Panc1 (cell line): ENCODE results near the gene ENPP7. TPM values are rescaled to one million over a fixed set of nuclear protein-coding genes. Genes with fewer than 3 reads are reported as not detected.
A peak's percentile ranks its signal among the peaks of the same experiment; 100 is the strongest.

Experiments
- ATAC-seq: fragments of 200-7000 bp; cut with Tn5 transposase; 2 replicates; pipeline ENCODE4 v1.9.1; 2020; ENCODE audit warnings: mild to moderate bottlenecking, moderate library complexity
- BruUV-seq: library from RNA; stranded (reverse); fragments of 400-500 nt; replicated peaks from 2 replicates; lab custom pipeline; 2021; lab: Mats Ljungman, UMichigan
- CTCF ChIA-PET: fragments of 300-600 bp; sonication (Branson Sonifier 250); formaldehyde crosslinking; loops from one replicate; lab custom pipeline; 2022; ENCODE audit warnings: antibody characterized with exemption; lab: Charles Lee
- POLR2A ChIA-PET: fragments of 300-600 bp; sonication (Branson Sonifier 250); formaldehyde crosslinking; loops from one replicate; lab custom pipeline; 2022; ENCODE audit warnings: antibody characterized with exemption; lab: Charles Lee
- DNase-seq: peaks from one replicate; pipeline ENCODE4 v3.0.0-alpha.2; 2010; ENCODE audit warnings: low read depth, low spot score
- H3K27ac ChIP-seq: 2 replicates; pipeline ENCODE4 v1.5.1; 2011; ENCODE audit warnings: mild to moderate bottlenecking, low read length, inconsistent platforms
- H3K27me3 ChIP-seq: fragments of 200-500 bp; sonication (Bioruptor generic); 2 replicates; pipeline ENCODE4 v1.6.0; 2014; ENCODE audit warnings: low read length, inconsistent platforms; ENCODE audit not compliant: control insufficient read depth, insufficient read depth
- H3K36me3 ChIP-seq: fragments of 200-500 bp; sonication (Bioruptor generic); 2 replicates; pipeline ENCODE4 v1.5.1; 2014; ENCODE audit warnings: inconsistent platforms, mild to moderate bottlenecking, low read length, moderate library complexity; ENCODE audit not compliant: control insufficient read depth, insufficient read depth
- H3K4me1 ChIP-seq: 2 replicates; pipeline ENCODE4 v1.5.1; 2011; ENCODE audit warnings: inconsistent platforms, mild to moderate bottlenecking, low read length, moderate library complexity; ENCODE audit not compliant: control insufficient read depth, insufficient read depth
- H3K4me3 ChIP-seq, 2 experiments: 2 replicates each; pipeline ENCODE4 v1.5.1; 2011 to 2012; ENCODE audit warnings: low read depth in 2 of 2, low read length in 2 of 2, mild to moderate bottlenecking in 2 of 2, inconsistent platforms in 1 of 2, moderate library complexity in 1 of 2
- H3K9me3 ChIP-seq: fragments of 200-500 bp; sonication (Bioruptor generic); 2 replicates; pipeline ENCODE4 v1.5.1; 2014; ENCODE audit warnings: low read depth, mild to moderate bottlenecking, inconsistent platforms, low read length, moderate library complexity; ENCODE audit not compliant: control insufficient read depth, insufficient read depth
- CTCF ChIP-seq: fragments of 450-650 bp; IDR thresholded peaks from 2 replicates; pipeline ENCODE4 v1.5.1; 2017; ENCODE audit warnings: mild to moderate bottlenecking
- POLR2AphosphoS5 ChIP-seq: IDR thresholded peaks from 2 replicates; pipeline ENCODE4 v1.6.1; 2012; ENCODE audit warnings: mild to moderate bottlenecking, low read depth, low read length, moderate library complexity
- REST ChIP-seq, 2 experiments: IDR thresholded peaks; 2 replicates each; pipeline ENCODE4 v1.6.1; 2011 to 2012; ENCODE audit warnings: low read depth in 2 of 2, control low read depth in 1 of 2, low read length in 1 of 2, mild to moderate bottlenecking in 1 of 2, moderate library complexity in 1 of 2; ENCODE audit not compliant: insufficient read depth in 1 of 2
- SIN3A ChIP-seq: IDR thresholded peaks from 2 replicates; pipeline ENCODE4 v1.6.1; 2012; ENCODE audit warnings: low read depth, mild to moderate bottlenecking, low read length, moderate library complexity, borderline replicate concordance; ENCODE audit not compliant: insufficient read depth
- TCF7L2 ChIP-seq: IDR thresholded peaks from 2 replicates; pipeline ENCODE4 v1.6.1; 2011; ENCODE audit warnings: mild to moderate bottlenecking, low read depth, low read length, inconsistent platforms
- in situ Hi-C: cut with HindIII; loops from 2 replicates; pipeline ENCODE4 v1.10.0; 2016; ENCODE audit warnings: low sequenced_read_pairs, low pct_unique_long_range_greater_than_20kb
- intact Hi-C: fragments of 100-400 bp; cut with micrococcal nuclease; formaldehyde crosslinking; loops from one replicate; pipeline ENCODE4 v1.10.0; 2022; ENCODE audit not compliant: unreplicated experiment
- total RNA-seq: library from RNA; stranded (reverse); gene quantifications from one replicate; pipeline ENCODE4 v1.2.1, GENCODE V29; 2021; ENCODE audit not compliant: unreplicated experiment

The ENPP7 gene
- total RNA-seq, 1 experiment from 2014 or later, result not detected

GRCh38 chr17:79702034-79702433 is 28.7 kb upstream of the ENPP7 start:
- DNase-seq (no peak), ATAC-seq (peak; percentile 44)
- in situ Hi-C loops, result no loop called here
- H3K4me3 ChIP-seq, result no peak overlapping the region
- H3K27ac ChIP-seq, result no peak overlapping the region
- H3K4me1 ChIP-seq, result 0 out of 2 replicates have a peak, but pooled peaks cover 3% of the 10 kb centered on the region
- no peaks in the 10 kb centered on the region for H3K36me3 ChIP-seq
- POLR2A ChIA-PET, result no interaction called here
- intact Hi-C loops, result loop anchor here (10.0 kb wide), 1 partner anchor 87 kb away; the partner anchor contains the start of gene RBFOX3
- no peaks in the 10 kb centered on the region for H3K9me3 ChIP-seq
- CTCF ChIA-PET, result no interaction called here
- TF ChIP-seq REST (IDR thresholded peaks at IDR 0.05; ENCODE audit: insufficient read depth in 1 of 2, low read depth in 2 of 2, low read length in 1 of 2) (no peak), TCF7L2 (no peak), SIN3A (no peak), CTCF (no peak), POLR2AphosphoS5 (no peak)
- H3K27me3 ChIP-seq, result no peaks in the 10 kb centered on the region
- no TSS peak for BruUV-seq

- H3K27ac ChIP-seq, result no peak overlapping the region
- no TSS peak for BruUV-seq
- in situ Hi-C loops, result no loop called here
- intact Hi-C loops, result loop anchor here (10.0 kb wide), 1 partner anchor 88 kb away; the partner anchor contains the start of gene RBFOX3
- ChIA-PET CTCF (interaction anchor here (0.6 kb wide), 1 partner anchor 17 kb away, joined by 3 read pairs; no protein-coding TSS in a partner anchor), POLR2A (interaction anchor here (0.6 kb wide), 1 partner anchor 39 kb away, joined by 4 read pairs; no protein-coding TSS in a partner anchor)
- no peaks in the 10 kb centered on the region for H3K27me3 ChIP-seq
- H3K4me3 ChIP-seq, result no peak overlapping the region
- DNase-seq (no peak), ATAC-seq (peak; percentile 7; the same call in 1 of the 2 replicates)
- H3K9me3 ChIP-seq, result no peaks in the 10 kb centered on the region
- TF ChIP-seq REST (IDR thresholded peaks at IDR 0.05; ENCODE audit: insufficient read depth in 1 of 2, low read depth in 2 of 2, low read length in 1 of 2) (no peak), CTCF (no peak), SIN3A (no peak), POLR2AphosphoS5 (no peak), TCF7L2 (no peak)
- H3K36me3 ChIP-seq, result no peaks in the 10 kb centered on the region
- 0 out of 2 replicates have a peak, but pooled peaks cover 3% of the 10 kb centered on the region for H3K4me1 ChIP-seq
Measured at GRCh38 chr17:79702550-79703236, 28.1 kb upstream of the ENPP7 start.
